Stimulated activated CD4-positive, alpha-beta T cell treated with anti-CD3 and anti-CD28 coated beads, Interleukin-1b, Interleukin-23, amount 100 ng/mL, for 24 hours (primary cell): ENCODE measurements around the gene TBC1D22A.

ENCODE experiments used
- DNase-seq, 4 experiments: peaks; one replicate each; pipeline ENCODE4 v3.0.0-alpha.2; 2020; ENCODE audit warnings: low read depth in 4 of 4, low spot score in 1 of 4

TBC1D22A gene

GRCh38 chr22:47006433-47006832 lies 244.0 kb downstream of the TBC1D22A start:
- DNase-seq: no peak

- DNase-seq: no peak
Measured at GRCh38 chr22:47006869-47007268, 244.4 kb downstream of the TBC1D22A start.

- DNase-seq: no peak
Measured at GRCh38 chr22:47007496-47007895, 245.0 kb downstream of the TBC1D22A start.

GRCh38 chr22:47008208-47008885 lies 245.9 kb downstream of the TBC1D22A start:
- no peak for DNase-seq

- DNase-seq: no peak
Measured at GRCh38 chr22:47009304-47010101, 247.1 kb downstream of the TBC1D22A start.

GRCh38 chr22:47010211-47010610 lies 247.8 kb downstream of the TBC1D22A start:
- DNase-seq: no peak

GRCh38 chr22:47011131-47011858 lies 248.8 kb downstream of the TBC1D22A start:
- DNase-seq: no peak

GRCh38 chr22:47011859-47012258 lies 249.4 kb downstream of the TBC1D22A start:
- DNase-seq: no peak

- DNase-seq: no peak
Measured at GRCh38 chr22:47012589-47013370, 250.3 kb downstream of the TBC1D22A start.

- DNase-seq: no peak
Measured at GRCh38 chr22:47013861-47014635, 251.6 kb downstream of the TBC1D22A start.

GRCh38 chr22:47014636-47015345 lies 252.3 kb downstream of the TBC1D22A start:
- DNase-seq: no peak

GRCh38 chr22:47015589-47016178 lies 253.2 kb downstream of the TBC1D22A start:
- DNase-seq: no peak

- no peak for DNase-seq
Measured at GRCh38 chr22:47016631-47017030, 254.2 kb downstream of the TBC1D22A start.

GRCh38 chr22:47017245-47017644 lies 254.8 kb downstream of the TBC1D22A start:
- DNase-seq: no peak

GRCh38 chr22:47018010-47018910 lies 255.8 kb downstream of the TBC1D22A start:
- DNase-seq: no peak

- no peak for DNase-seq
Measured at GRCh38 chr22:47019012-47019790, 256.8 kb downstream of the TBC1D22A start.

GRCh38 chr22:47020166-47020565 lies 257.7 kb downstream of the TBC1D22A start:
- no peak for DNase-seq
